H9 (cell line): ENCODE data around the gene LRP1B. TPM values are rescaled to one million over a fixed set of nuclear protein-coding genes. Genes with fewer than 3 reads are reported as not detected.

Experiments used
- DNase-seq: peaks from one replicate; pipeline ENCODE4 v3.0.0-alpha.2; 2017
- H2AFZ ChIP-seq: one replicate; pipeline ENCODE4 v1.6.1; 2013; ENCODE audit warnings: mild to moderate bottlenecking, low read length, control low read depth, moderate library complexity
- H2AK5ac ChIP-seq: 2 replicates; pipeline ENCODE4 v1.6.1; 2013; ENCODE audit warnings: low read length, control low read depth, mixed read lengths; ENCODE audit not compliant: insufficient read length
- H2BK120ac ChIP-seq: one replicate; pipeline ENCODE4 v1.6.1; 2013; ENCODE audit warnings: low read depth, mild to moderate bottlenecking, low read length, control low read depth, inconsistent platforms; ENCODE audit not compliant: poor library complexity, severe bottlenecking
- H2BK12ac ChIP-seq: 2 replicates; pipeline ENCODE4 v1.6.1; 2013; ENCODE audit warnings: low read length, control low read depth, mixed read lengths, low read depth; ENCODE audit not compliant: insufficient read length
- H2BK15ac ChIP-seq: 2 replicates; pipeline ENCODE4 v1.6.1; 2013; ENCODE audit warnings: low read depth, low read length, control low read depth
- H2BK20ac ChIP-seq: one replicate; pipeline ENCODE4 v1.6.1; 2013; ENCODE audit warnings: low read depth, mild to moderate bottlenecking, low read length, control low read depth, inconsistent platforms; ENCODE audit not compliant: poor library complexity, severe bottlenecking
- H2BK5ac ChIP-seq: 2 replicates; pipeline ENCODE4 v1.6.1; 2013; ENCODE audit warnings: low read length, control low read depth, mixed read lengths; ENCODE audit not compliant: insufficient read length
- H3K14ac ChIP-seq: 2 replicates; pipeline ENCODE4 v1.6.1; 2013; ENCODE audit warnings: low read length, control low read depth; ENCODE audit not compliant: insufficient read depth
- H3K18ac ChIP-seq: 2 replicates; pipeline ENCODE4 v1.6.1; 2013; ENCODE audit warnings: low read depth, mild to moderate bottlenecking, mixed read lengths, low read length, control low read depth; ENCODE audit not compliant: insufficient read length
- H3K23ac ChIP-seq: 2 replicates; pipeline ENCODE4 v1.6.1; 2013; ENCODE audit warnings: low read length, control low read depth, mixed read lengths, low read depth; ENCODE audit not compliant: insufficient read length
- H3K23me2 ChIP-seq: 2 replicates; pipeline ENCODE4 v1.6.1; 2013; ENCODE audit warnings: low read depth, mild to moderate bottlenecking, mixed read lengths, low read length, control low read depth; ENCODE audit not compliant: insufficient read length, poor library complexity, severe bottlenecking
- H3K27ac ChIP-seq: 2 replicates; pipeline ENCODE4 v1.5.1; 2013; ENCODE audit warnings: low read length, control low read depth, mixed read lengths, low read depth; ENCODE audit not compliant: insufficient read length
- H3K27me3 ChIP-seq: 2 replicates; pipeline ENCODE4 v1.6.1; 2013; ENCODE audit warnings: low read length, control low read depth, inconsistent platforms; ENCODE audit not compliant: insufficient read depth
- H3K4ac ChIP-seq: 2 replicates; pipeline ENCODE4 v1.6.1; 2013; ENCODE audit warnings: low read depth, mild to moderate bottlenecking, control low read depth, inconsistent platforms, low read length, moderate library complexity
- H3K4me1 ChIP-seq: 2 replicates; pipeline ENCODE4 v1.6.1; 2013; ENCODE audit warnings: low read length, control low read depth, inconsistent platforms; ENCODE audit not compliant: insufficient read depth
- H3K4me2 ChIP-seq: 2 replicates; pipeline ENCODE4 v1.6.1; 2013; ENCODE audit warnings: low read length, control low read depth, mixed read lengths; ENCODE audit not compliant: insufficient read length, insufficient read depth
- H3K56ac ChIP-seq: 2 replicates; pipeline ENCODE4 v1.6.1; 2013; ENCODE audit warnings: low read depth, mild to moderate bottlenecking, mixed read lengths, low read length, control low read depth; ENCODE audit not compliant: insufficient read length
- H3K79me1 ChIP-seq: 2 replicates; pipeline ENCODE4 v1.6.1; 2013; ENCODE audit warnings: low read depth, mild to moderate bottlenecking, moderate library complexity, low read length, control low read depth, inconsistent platforms; ENCODE audit not compliant: insufficient read depth, poor library complexity, severe bottlenecking
- H3K79me2 ChIP-seq: 2 replicates; pipeline ENCODE4 v1.6.1; 2013; ENCODE audit warnings: low read length, control low read depth, inconsistent platforms; ENCODE audit not compliant: insufficient read depth
- H3K9ac ChIP-seq: 2 replicates; pipeline ENCODE4 v1.6.1; 2013; ENCODE audit warnings: low read length, control low read depth, mixed read lengths; ENCODE audit not compliant: insufficient read length; ENCODE audit errors: extremely low read depth
- H3K9me3 ChIP-seq: one replicate; pipeline ENCODE4 v1.6.1; 2013; ENCODE audit warnings: low read depth, low read length, inconsistent platforms; ENCODE audit not compliant: control insufficient read depth
- H3T11ph ChIP-seq: one replicate; pipeline ENCODE4 v1.6.1; 2013; ENCODE audit warnings: mild to moderate bottlenecking, low read length, control low read depth, inconsistent platforms
- H4K20me1 ChIP-seq: one replicate; pipeline ENCODE4 v1.6.1; 2013; ENCODE audit not compliant: control insufficient read depth, insufficient read length, insufficient read depth
- H4K5ac ChIP-seq: 2 replicates; pipeline ENCODE4 v1.6.1; 2013; ENCODE audit warnings: low read depth, mild to moderate bottlenecking, mixed read lengths, low read length, control low read depth; ENCODE audit not compliant: insufficient read length
- H4K8ac ChIP-seq: replicated peaks from 2 replicates; pipeline ENCODE4 v1.6.1; 2013; ENCODE audit warnings: low read length, control low read depth, mixed read lengths, low read depth; ENCODE audit not compliant: insufficient read length
- H4K91ac ChIP-seq: 2 replicates; pipeline ENCODE4 v1.6.1; 2013; ENCODE audit warnings: low read depth, mild to moderate bottlenecking, moderate library complexity, mixed read lengths, low read length, control low read depth; ENCODE audit not compliant: insufficient read length
- H3K27ac Mint-ChIP-seq, 3 experiments: 2 replicates in 2 of 3; 3 replicates in 1 of 3; pipeline ENCODE4 v1.8.0; 2020 to 2021; ENCODE audit warnings: mixed read lengths in 3 of 3, mild to moderate bottlenecking in 1 of 3, moderate library complexity in 1 of 3
- H3K27me3 Mint-ChIP-seq: 2 replicates; pipeline ENCODE4 v1.8.0; 2021; ENCODE audit warnings: low read depth, mild to moderate bottlenecking, moderate library complexity, mixed read lengths
- H3K36me3 Mint-ChIP-seq, 3 experiments: 2 replicates in 2 of 3; 3 replicates in 1 of 3; pipeline ENCODE4 v1.8.0; 2020 to 2021; ENCODE audit warnings: low read depth in 3 of 3, mixed read lengths in 3 of 3; ENCODE audit not compliant: insufficient read depth in 1 of 3
- H3K4me1 Mint-ChIP-seq, 2 experiments: 2 replicates each; pipeline ENCODE4 v1.8.0; 2020; ENCODE audit warnings: mixed read lengths in 2 of 2
- H3K4me3 Mint-ChIP-seq, 2 experiments: 2 replicates in 1 of 2; 3 replicates in 1 of 2; pipeline ENCODE4 v1.8.0; 2020 to 2021; ENCODE audit warnings: mild to moderate bottlenecking in 2 of 2, mixed read lengths in 2 of 2, moderate library complexity in 1 of 2
- H3K9me3 Mint-ChIP-seq, 2 experiments: 2 replicates in 1 of 2; 3 replicates in 1 of 2; pipeline ENCODE4 v1.8.0; 2020; ENCODE audit warnings: mild to moderate bottlenecking in 2 of 2, mixed read lengths in 2 of 2, moderate library complexity in 1 of 2
- total RNA-seq: library from RNA; stranded (reverse); gene quantifications from 2 replicates; pipeline ENCODE4 v1.2.1, GENCODE V29; 2021
- TF ChIP-seq, protein P1 (sequence below): fragments of 200-600 bp; sonication (generic); conservative IDR thresholded peaks from 3 replicates; pipeline ENCODE4 v1.8.0; 2021; ENCODE audit warnings: antibody characterized with exemption, mild to moderate bottlenecking

Gene LRP1B
- total RNA-seq, 1 experiment from 2014 or later, result not detected

DNA sequence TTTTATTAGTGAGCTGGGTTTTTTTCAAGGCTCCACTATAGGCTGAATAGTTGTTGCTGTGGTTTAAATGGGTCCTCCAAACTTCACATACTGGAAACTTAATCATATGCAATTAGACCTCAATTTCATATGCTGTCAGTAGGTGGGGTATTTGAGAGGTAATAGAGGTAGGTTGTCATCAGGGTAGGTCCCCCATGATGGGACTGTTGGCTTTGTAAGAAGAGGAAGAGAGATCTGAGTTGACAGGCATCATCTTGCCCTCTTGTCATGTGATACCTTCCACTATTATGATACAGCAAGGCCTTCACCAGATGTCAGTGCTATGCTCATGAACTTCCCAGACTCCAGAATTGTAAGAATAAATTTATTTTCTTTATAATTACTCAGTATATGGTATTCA, 819.4 kb downstream of the LRP1B start:
- H3K23ac ChIP-seq, result no peak overlapping the region
- no peaks in the 10 kb centered on the region for H4K20me1 ChIP-seq
- H3K4me1 ChIP-seq, result no peaks in the 10 kb centered on the region
- H3K79me1 ChIP-seq, result no peaks in the 10 kb centered on the region
- H2BK5ac ChIP-seq, result no peak overlapping the region
- Mint-ChIP-seq H3K4me1 (peaks cover 1 to 3% of the 10 kb centered on the region in 2 experiments; a peak in 3 of 4 replicates), H3K36me3 (no peaks in the 10 kb centered on the region), H3K27me3 (no peaks in the 10 kb centered on the region), H3K4me3 (no peak overlapping the region), H3K27ac (no peak overlapping the region), H3K9me3 (no peaks in the 10 kb centered on the region)
- no peaks in the 10 kb centered on the region for H3K79me2 ChIP-seq
- H2BK20ac ChIP-seq, result no peak overlapping the region
- H3K9ac ChIP-seq, result no peak overlapping the region
- no peak overlapping the region for H3T11ph ChIP-seq
- H2BK12ac ChIP-seq, result no peak overlapping the region
- H3K27me3 ChIP-seq, result no peaks in the 10 kb centered on the region
- no peak overlapping the region for H3K4me2 ChIP-seq
- no peak overlapping the region for H4K91ac ChIP-seq
- H2BK120ac ChIP-seq, result no peak overlapping the region
- H2AFZ ChIP-seq, result no peak overlapping the region
- no peak overlapping the region for H3K18ac ChIP-seq
- no peak overlapping the region for H4K8ac ChIP-seq
- H3K4ac ChIP-seq, result no peak overlapping the region
- H3K27ac ChIP-seq, result no peak overlapping the region
- TF ChIP-seq, protein P1, sequence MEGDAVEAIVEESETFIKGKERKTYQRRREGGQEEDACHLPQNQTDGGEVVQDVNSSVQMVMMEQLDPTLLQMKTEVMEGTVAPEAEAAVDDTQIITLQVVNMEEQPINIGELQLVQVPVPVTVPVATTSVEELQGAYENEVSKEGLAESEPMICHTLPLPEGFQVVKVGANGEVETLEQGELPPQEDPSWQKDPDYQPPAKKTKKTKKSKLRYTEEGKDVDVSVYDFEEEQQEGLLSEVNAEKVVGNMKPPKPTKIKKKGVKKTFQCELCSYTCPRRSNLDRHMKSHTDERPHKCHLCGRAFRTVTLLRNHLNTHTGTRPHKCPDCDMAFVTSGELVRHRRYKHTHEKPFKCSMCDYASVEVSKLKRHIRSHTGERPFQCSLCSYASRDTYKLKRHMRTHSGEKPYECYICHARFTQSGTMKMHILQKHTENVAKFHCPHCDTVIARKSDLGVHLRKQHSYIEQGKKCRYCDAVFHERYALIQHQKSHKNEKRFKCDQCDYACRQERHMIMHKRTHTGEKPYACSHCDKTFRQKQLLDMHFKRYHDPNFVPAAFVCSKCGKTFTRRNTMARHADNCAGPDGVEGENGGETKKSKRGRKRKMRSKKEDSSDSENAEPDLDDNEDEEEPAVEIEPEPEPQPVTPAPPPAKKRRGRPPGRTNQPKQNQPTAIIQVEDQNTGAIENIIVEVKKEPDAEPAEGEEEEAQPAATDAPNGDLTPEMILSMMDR, result no peak
- H4K5ac ChIP-seq, result no peak overlapping the region
- H3K9me3 ChIP-seq, result no peaks in the 10 kb centered on the region
- no peak overlapping the region for H2AK5ac ChIP-seq
- no peak overlapping the region for H3K14ac ChIP-seq
- no peak for DNase-seq
- no peak overlapping the region for H3K56ac ChIP-seq
- H3K23me2 ChIP-seq, result no peaks in the 10 kb centered on the region
- H2BK15ac ChIP-seq, result no peak overlapping the region
